HG02798 (cell line): ENCODE measurements around the gene WNT6.

Experiments
- ATAC-seq: cut with Tn5 transposase; IDR thresholded peaks from one replicate; pipeline ENCODE4 v1.9.1; 2021; ENCODE audit warnings: mild to moderate bottlenecking; ENCODE audit not compliant: unreplicated experiment, poor library complexity

Gene WNT6

DNA sequence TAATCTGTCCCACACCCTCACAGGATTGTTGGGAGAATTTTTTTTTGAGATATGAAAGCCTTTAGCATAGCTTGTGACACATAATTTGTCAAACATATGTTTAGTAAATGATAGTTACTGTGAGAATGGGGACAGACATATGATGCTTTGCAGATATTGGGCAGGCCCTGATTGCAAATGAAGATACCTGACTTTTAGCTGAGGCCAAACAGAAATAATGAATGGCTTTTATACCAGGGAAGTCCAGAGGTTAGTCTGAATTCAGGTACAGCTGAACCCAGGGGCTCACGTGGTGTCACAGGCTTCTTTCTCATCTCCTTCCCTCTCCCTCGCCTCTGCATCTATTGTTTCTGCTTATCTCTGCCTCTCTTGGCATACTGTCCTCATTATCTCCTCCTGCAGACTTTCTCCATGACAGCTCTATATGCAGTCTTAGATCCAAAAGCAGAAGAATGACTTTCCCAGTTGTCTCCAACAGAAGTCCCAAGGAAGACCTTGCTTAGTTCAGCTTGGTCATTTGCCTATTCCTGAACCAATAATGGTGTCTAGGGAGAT, 16.2 kb downstream of the WNT6 start:
- no peak for ATAC-seq

DNA sequence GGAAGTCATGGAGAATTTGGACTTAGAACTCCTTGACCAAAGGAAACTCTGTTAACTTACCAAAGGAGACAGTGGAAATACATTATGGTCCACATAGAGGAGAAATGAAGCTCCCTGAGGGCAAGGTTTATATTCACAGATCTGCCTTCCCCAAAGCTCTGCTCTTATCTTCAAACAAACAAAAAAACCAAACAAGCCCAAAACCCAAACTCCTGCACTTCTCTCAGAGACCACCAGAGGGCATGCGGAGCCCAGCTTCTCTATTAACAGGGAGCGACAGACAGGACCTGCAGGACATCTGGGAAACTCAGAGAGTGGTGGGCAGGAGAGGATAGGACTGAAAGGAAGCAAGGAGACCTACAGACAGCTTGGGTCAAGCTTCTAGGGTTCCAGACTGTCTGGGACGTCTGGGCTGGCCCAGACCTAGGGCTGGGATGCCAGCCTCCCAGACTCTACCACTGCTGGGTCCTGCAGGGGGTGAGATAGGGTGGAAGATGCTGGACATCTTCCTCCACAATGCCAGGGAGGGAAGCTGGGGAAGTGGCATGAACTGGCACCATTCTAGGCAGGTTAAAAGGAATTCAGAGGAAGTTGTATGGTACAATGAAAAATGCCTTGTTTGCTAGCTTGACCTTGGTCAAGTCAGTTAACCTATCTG, 17.1 kb downstream of the WNT6 start:
- no peak for ATAC-seq

DNA sequence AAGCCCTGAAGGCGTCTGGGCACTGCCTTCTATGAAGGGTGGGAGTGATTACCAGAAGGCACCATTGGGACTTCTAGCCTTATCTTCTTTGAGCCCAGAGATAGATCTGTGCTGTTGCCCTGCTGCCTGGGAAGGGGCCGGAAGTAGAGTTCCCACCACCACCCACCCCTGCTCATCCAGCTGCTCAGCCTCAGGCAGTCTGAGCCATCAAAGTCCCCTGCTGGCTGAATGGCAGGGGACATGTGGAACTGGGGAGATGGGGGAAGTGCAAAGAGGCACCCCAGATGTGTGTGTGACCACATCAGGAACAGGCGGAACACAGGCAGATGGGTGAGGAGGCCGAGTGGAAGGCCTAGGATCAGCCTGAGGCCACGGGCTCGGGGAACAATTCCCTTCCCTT, 17.7 kb downstream of the WNT6 start:
- ATAC-seq, result no peak

DNA sequence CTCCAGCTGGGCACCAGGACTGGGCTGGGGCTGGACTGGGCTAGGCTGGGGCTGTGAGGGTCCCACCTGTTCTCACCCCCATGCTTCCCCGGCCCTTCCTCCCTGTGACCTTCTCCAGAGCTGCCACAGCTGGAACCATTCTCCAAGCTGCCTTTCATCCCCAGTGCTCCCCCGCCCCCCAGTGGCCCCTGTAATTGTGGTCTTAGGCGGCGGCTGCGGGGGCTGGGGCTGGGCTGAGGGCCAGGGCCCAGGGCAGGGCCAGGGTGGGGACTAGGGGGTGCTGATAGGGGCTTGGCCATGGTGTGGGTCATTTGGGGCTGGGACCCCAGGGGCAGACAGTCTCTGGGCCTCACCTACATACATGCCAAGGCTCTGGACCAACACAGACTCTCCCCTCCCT, 18.3 kb downstream of the WNT6 start:
- ATAC-seq, result no peak

DNA sequence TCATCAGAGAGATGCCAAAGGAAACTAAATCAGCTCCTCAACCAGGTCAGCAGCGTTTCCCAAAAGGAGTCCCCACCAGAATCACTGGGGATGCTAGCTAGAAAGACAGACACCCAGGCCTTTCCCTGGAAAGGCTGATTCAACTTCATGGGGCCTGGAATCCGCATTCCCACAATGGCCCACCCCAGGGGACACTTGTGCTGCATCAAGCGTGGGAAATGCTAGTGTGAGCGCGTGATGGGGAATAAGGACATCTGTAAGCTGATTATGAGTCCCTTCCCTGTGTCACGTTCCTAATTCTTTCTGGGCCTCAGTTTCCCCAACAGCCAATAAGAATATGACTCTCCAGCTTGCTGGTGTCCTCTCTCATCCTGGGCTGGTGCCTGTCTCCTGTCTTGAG, 18.9 kb downstream of the WNT6 start:
- ATAC-seq, result no peak

DNA sequence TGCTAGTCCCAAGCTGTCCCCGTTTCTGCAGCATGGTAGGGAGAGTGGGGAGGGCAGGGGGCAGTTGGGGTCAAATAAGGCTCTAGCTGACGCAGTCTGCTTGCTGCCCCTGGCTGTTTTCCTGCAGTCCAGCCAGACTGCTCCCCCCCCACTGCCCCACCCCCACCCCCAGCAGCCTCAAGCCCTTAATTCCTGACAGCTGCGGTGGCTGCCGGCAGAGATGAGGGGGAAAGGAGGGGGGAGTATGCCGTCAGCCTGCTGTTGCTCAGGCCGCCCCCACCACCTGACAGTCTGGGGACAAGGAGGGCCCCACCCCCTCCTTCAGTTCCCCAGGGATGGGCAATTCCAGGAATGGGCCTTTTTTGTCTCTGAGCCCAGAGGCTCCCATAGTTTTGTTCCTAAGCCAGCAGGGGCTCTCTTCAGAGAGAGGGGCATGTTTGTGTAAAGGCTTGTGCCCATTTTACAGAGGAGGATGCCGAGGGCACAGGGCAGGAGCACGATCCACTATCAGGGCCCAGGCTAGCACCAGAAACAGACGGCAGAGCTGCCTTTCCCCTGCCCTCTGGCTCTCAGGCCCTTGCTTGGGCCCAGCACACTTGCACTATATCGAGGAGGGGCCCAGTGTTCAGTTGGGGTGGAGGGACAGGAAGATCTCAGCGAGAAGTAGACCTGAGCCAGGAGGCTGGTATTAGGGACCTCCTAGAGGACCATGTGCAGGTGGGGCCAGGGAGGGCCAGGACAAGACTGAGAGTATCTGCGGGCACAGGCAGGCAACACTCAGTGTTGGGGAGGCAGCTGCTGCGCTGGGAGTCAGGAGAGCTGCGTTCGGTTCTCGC, 19.5 kb downstream of the WNT6 start:
- no peak for ATAC-seq

DNA sequence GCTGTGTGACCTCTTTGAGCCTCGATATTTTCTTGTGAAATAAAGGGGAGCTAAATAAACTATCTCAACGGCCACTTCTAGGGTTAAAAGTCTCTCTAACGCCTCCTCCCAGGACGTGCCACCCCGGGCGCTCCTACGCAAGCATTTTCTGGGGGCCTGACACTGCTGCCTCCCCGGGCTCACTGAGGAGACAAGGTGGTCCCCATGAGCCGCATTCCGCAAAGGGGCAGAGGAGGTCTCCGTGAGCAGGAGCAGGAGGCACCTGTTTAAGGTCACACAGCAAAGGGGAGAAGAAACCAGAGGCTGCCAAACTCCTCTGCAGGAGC, 20.1 kb downstream of the WNT6 start:
- ATAC-seq, result no peak

DNA sequence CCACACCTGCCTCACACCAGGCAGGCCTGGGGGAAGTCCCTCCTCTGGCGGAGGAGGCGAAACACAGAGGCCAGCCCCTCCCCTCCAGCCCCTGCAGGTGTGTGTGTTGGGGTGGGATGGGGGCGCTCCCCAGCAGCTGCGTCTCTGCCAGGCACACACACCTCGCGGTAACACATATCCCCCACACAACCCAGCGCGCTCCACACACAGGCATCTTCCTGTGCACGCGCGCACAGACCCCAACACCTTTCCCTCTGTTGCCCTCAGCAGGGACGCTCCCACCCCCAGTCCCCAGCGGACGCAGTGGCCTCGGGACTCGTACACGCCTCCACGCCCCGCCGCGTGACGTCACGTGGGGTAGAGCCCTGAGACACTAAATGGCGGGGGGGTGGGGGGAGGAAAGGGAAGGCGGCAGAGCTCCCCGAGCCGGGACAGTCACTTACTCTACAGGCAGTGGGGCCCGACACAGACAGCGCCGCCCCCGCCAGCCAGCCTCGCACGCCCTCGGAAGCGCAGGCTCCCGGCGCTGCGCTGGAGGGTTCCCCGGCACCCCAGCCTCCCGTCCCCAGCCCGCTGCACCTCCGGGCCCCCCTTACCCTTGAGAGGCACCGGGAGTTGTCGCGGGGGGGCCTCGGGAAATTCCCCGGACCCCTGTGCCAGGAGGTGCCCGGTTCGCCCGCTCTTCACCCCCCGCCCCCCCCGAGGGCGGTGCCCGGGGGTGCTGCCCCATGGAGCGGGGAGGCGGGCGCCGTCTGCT, 20.7 kb downstream of the WNT6 start, which contains the start of gene WNT10A:
Gene WNT10A, plus strand, starts transcription at position 751 of the 757 bp plus-strand sequence. CDS start 144 bp downstream, outside the sequence.
- ATAC-seq, result peak; percentile 76

DNA sequence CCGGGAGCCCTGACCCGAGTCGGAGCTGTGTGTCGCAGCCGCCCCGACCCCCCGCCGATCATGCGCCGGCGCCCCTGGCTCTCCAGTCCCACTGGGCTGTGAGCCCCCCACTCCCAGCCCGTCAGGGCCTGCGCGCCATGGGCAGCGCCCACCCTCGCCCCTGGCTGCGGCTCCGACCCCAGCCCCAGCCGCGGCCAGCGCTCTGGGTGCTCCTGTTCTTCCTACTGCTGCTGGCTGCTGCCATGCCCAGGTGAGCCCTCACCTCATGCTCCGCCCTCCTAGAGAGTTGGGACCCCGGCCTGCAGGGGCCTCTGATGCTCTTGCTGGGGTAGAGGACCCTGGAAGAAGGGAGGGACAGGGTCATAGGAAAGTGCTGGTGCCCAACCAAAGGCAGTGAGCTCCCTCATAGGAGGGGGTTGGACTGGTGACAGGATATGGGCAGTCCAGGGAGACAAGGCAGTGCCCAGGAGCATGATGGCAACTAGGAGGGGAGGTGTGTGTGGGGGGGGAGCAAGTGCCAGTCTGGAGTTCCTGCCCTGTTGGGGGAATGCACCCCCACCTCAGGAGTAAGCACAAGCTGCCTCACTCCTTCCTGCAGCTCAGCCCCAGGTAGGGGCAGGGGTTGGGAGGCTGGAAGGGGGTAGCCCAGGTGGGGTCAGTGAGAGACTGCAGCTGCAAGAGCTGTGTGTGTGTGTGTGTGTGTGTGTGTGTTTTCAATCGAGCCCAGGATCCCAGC, 21.4 kb downstream of the WNT6 start:
- no peak for ATAC-seq

DNA sequence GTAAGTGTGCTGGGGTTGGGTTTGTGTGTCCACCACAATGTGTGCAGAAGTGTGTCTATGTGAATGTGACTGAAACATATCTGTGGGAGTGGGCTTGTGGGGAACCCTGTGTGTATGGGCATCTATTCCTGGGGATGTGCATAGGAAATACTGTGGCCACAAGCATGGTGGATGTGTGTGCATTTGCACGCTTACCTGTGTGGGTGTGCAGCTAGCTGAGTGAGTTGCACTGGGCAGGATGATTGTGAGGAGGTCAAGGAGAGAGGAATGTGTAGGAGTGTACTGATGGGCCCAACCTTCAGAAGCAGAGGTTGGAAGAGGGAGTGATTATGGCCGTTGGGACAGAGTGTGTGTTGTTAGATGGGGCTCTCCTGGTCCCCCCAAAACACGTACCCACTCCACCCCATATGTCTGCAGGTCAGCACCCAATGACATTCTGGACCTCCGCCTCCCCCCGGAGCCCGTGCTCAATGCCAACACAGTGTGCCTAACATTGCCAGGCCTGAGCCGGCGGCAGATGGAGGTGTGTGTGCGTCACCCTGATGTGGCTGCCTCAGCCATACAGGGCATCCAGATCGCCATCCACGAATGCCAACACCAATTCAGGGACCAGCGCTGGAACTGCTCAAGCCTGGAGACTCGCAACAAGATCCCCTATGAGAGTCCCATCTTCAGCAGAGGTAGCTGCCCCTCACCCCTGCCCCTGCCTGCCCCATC, 22.3 kb downstream of the WNT6 start:
- ATAC-seq, result no peak

DNA sequence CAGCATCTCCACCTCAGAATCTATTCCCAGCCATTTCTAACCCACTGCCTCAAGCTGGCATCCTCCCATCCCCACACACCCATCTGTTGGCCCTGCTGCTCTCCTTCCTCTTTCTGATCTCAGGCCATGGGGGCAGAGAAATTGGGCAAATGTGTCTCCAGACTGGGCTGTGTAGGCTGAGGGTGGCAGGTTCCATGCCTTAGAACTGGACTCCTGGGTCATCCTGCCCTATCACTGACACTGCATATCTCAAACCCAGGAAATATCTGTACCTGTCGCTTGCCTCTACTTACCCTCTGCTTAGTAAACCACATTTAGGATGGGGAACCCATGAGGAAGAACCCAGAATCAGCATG, 22.8 kb downstream of the WNT6 start:
- ATAC-seq, result no peak

DNA sequence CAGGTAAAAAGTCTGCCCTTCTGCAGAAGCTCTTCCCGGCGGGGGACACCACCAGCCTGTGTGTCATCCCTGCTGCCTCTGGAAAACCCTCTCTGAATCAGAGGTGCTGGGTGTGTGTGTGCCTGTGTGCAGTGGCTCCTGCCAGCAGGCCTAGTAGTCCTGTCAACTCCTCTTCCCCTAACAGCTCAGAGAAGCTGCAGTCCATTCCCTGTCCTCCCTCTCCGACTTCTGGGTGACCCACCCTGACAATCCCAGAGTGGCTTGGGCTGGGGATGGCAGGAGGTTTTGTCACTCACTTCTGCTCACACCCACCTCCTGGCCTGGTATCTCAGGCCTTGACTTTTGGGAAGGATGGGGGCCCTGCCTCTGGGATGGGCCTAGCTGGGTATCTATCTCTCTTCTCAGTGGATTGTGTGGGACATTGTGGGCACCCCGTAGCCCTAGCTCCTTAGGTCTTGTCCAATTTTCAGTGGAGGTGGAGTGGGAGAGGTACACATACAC, 23.3 kb downstream of the WNT6 start:
- no peak for ATAC-seq

DNA sequence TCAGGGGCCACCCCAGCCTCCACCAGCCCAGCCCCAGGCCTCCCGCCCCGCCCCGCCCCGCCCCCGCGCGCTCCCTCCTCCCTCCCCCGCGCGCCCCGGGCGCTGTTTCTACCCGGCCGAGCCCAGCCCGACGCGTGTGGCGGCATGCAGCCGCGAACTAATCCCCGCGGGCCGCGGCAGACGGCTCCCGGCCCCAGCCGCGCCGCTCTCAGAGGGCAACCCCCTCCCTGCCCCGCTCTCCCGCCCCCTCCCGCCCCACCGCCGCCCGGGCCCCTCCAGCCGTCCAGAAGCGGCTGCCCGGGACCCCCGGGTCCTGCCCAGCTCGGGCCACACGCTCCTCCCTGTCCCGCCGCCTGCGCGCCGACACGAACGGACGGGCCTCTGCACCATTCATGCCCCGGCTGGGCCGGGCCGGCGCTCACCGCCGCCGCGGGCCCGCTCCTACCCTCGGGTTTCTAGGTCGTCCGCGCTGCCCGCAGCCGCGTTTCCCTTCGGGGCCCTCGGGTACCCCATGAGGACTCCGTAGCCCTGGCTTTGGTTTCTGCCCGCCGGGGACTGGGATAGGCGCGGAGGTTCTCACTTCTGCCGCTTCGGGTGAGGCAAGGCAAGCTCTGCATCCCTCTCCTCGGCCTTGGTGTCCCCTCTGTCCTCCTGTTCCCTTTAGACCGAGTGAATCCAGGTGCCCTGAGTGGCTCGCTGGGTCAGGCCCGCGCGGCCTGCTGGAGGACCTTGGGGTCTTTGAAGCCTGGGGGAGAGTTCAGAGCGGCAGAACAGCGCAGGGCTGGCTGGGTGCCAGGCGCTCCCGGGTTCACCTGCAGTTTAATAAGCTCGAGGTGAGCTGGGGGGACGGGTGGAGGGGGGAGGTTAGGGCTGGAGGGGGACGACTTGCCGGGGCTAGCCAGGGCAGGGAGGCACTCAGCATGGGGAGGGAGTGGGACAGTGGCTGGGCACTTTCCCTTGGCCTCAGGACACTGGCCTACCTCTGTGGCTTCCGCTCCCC, 24.2 kb downstream of the WNT6 start:
- ATAC-seq, result no peak

DNA sequence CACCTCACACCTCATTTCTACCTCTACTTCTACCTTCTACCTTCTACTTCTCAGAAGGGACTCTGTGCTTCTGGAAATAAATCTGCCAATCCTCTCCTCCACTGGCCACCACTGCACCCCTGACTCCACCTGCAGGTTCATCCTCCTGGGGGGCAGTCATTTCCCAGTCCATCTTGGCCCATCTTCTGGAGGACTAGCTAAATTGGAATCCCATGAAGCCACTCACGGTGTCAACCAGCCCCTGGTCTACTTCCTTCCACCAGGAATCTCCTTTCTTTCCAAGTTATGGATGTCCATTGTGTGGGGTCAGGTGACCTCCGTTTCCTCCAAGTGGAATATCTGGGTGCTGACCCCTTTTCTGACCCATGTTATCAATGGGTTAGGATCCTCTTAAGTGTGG, 24.9 kb downstream of the WNT6 start:
- no peak for ATAC-seq

DNA sequence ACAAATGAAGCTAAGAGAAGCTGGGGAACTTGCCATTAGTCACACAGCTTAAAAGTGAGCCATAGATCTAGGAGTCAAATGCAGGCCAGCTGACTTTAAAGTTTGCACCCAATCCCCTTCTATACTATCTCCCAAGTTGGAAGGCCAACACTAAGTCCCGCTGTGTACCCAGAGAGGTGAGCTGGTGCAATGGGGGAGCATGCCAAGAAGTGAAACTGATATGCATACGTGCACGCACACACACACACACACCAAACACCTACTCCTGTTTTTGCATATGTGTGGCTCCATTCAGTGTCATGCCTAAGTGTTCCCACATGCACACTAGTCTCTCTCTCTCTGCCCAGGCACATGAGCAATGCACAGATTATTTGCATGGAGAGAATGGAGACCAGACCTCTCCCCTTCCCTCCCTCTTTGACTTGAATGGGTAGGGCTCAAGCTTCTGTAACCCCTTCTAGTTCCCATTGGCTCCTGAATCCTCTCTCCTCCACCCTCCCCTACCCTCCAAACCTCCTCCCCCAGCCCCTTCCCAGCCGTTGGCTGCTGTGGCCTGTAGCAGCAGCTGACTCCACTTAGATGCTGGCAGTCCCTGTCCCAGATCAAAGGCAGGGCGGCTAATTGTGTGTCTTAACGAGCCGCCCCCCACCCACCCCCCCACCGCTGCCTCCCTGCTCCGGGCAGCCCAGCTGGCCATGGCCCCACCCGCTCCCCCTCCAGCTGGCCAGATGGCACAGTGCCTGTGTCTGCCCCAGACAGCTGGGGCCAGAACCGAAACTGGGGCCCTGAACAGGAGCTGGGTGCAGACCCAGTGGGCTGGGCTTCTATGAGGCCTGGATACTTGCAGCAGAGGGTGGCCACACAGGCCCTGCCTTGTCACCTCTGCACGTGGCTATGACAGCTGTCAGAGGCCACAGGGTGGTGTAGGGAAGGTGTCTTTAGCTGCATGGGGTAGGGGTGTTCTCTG, 26.7 kb downstream of the WNT6 start:
- ATAC-seq, result peak; percentile 65

DNA sequence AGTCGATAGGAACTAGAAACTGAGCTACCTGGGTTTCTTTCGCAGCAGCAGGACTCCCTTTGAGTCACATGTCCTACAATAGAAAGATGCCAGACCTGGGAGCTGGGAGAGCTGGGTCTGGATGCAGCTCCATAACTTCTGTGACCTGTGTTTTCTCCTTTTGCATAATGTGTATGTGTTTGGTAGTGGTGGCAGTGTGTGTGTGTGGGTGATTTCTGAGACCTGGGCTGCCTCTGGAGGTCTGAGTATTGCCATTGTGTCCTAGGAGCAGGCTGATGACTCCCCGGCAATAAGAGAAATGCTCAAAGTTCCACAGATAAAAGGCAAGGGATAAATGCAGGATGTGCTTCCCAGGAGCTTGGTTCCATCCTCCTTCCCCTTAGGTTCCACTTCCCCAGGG, 27.5 kb downstream of the WNT6 start:
- ATAC-seq, result no peak

DNA sequence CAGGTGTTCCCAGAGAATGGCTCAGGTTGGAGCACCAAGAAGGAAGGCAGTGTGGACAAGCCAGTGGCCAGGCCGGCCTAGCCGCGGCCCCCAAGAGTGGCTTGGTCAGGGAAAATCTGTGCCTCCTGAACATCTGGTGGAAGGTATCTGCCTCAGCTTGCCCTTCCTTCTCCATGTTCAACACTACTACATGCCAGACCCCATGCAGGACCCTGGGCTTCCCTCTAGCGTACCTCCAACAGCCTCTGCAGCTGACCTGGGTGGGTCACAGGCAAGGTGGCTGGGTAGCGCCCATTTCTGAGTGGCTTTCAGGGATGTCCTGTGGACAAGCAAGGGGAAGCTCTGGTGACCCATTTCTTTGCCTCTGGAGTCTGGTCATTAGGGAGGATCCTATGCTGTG, 28.7 kb downstream of the WNT6 start:
- no peak for ATAC-seq
